ENCODE results near the gene GPR179.

DNA sequence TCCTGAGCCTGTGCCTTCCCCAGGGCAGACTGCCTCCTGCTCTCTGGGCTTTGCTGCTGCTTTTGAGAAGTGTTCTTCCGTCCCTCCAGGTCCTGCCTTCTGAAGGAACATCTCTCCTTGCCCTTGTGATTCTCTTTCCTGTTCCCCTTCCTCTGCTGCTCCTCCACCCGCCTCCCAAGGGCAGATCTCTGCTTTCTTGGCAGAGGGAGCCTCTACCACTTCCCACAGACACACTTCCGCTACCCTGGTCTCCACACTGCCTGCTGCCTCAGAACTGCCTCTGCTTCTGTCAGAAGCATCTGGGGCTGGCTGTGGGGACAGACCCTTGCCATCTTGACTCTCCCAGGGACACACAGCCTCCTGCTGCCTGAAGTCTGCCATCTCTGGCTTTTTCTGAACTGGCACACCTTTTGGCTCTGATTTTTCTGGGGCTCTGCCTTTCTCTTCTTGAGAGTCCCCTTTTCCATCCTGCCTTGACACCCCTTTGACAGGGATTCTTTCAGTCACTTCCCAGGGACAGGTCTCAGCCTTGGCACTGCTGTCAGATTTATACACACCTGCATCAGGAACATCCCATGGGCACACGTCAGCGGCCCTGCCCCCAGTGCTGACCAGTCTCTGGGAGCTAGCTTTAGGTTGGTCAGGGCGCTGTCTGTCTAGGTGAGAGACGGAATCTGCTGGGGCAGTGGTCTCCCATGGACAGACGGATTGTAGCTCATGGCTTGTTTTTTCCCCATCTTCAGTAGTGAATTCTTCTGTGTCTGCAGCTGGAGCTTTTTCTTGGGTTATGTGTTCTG lies 16.6 kb downstream of the GPR179 start:
- TF ChIP-seq POLR2A (IDR thresholded peaks at IDR 0.05) = no peak
- TF ChIP-seq POLR2AphosphoS5 (IDR thresholded peaks at IDR 0.05) = no peak
- TF ChIP-seq CTCF (IDR thresholded peaks at IDR 0.05) = no peak

All from breast epithelium (tissue), 3 donors.